GM21447 (cell line): ENCODE measurements around the gene SYT15B.
"Not testable (repeated sequence)": the region's sequence is repeated elsewhere in the genome, so short reads cannot be mapped to it uniquely, and the experiment has no call there.

Experiments
- ATAC-seq: cut with Tn5 transposase; IDR thresholded peaks from one replicate; pipeline ENCODE4 v1.9.1; 2021; ENCODE audit not compliant: unreplicated experiment

The SYT15B gene

GRCh38 chr10:47730911-47731310, 32.5 kb downstream of the SYT15B start:
- not testable (repeated sequence) for ATAC-seq

- not testable (repeated sequence) for ATAC-seq
Measured at GRCh38 chr10:47725740-47726139, 37.7 kb downstream of the SYT15B start.

GRCh38 chr10:47725047-47725446, 38.3 kb downstream of the SYT15B start:
- not testable (repeated sequence) for ATAC-seq

GRCh38 chr10:47724119-47724518, 39.3 kb downstream of the SYT15B start:
- ATAC-seq: not testable (repeated sequence)

GRCh38 chr10:47723362-47723761, 40.0 kb downstream of the SYT15B start:
- not testable (repeated sequence) for ATAC-seq

GRCh38 chr10:47717011-47717769, 46.2 kb downstream of the SYT15B start:
- ATAC-seq: not testable (repeated sequence)
